OCI-LY1 (cell line): Measurements from ENCODE around the gene PTGDS.

Experiments used
- H2AFZ ChIP-seq: fragments of 200-600 bp; sonication (generic), shearing (Covaris generic); 2 replicates; pipeline ENCODE4 v1.6.0; 2014; ENCODE audit warnings: antibody characterized with exemption, mild to moderate bottlenecking, low read length
- H3F3A ChIP-seq: fragments of 200-600 bp; sonication (generic), shearing (Covaris generic); 2 replicates; pipeline ENCODE4 v1.6.0; 2014; ENCODE audit warnings: mild to moderate bottlenecking, antibody characterized with exemption, low read length, moderate library complexity; ENCODE audit not compliant: insufficient read depth
- H3K27ac ChIP-seq: fragments of 200-600 bp; sonication (generic); 2 replicates; pipeline ENCODE4 v1.5.1; 2014; ENCODE audit warnings: low read length, mixed run types, mild to moderate bottlenecking, low read depth; ENCODE audit not compliant: poor library complexity, severe bottlenecking
- H3K27me3 ChIP-seq: fragments of 200-600 bp; sonication (generic); 2 replicates; pipeline ENCODE4 v1.6.0; 2014; ENCODE audit warnings: antibody characterized with exemption, mild to moderate bottlenecking, low read length, moderate library complexity; ENCODE audit not compliant: insufficient read depth
- H3K36me3 ChIP-seq: fragments of 200-600 bp; sonication (generic); 2 replicates; pipeline ENCODE4 v1.6.1; 2014; ENCODE audit warnings: mild to moderate bottlenecking, antibody characterized with exemption, low read length, moderate library complexity, mixed read lengths; ENCODE audit not compliant: insufficient read depth
- H3K4me1 ChIP-seq: fragments of 200-600 bp; sonication (generic); 2 replicates; pipeline ENCODE4 v1.5.1; 2014; ENCODE audit warnings: mild to moderate bottlenecking, low read length, moderate library complexity; ENCODE audit not compliant: insufficient read depth, severe bottlenecking
- H3K4me2 ChIP-seq: fragments of 200-600 bp; sonication (generic), shearing (Covaris generic); 2 replicates; pipeline ENCODE4 v1.6.1; 2014; ENCODE audit warnings: low read length
- H3K4me3 ChIP-seq: fragments of 200-600 bp; sonication (generic); 2 replicates; pipeline ENCODE4 v1.5.1; 2014; ENCODE audit warnings: low read length, low read depth, mild to moderate bottlenecking, mixed read lengths; ENCODE audit not compliant: poor library complexity, severe bottlenecking
- H3K79me2 ChIP-seq: fragments of 200-600 bp; shearing (Covaris generic); 2 replicates; pipeline ENCODE4 v1.6.1; 2016; ENCODE audit warnings: mixed run types, low read length, mixed read lengths; ENCODE audit not compliant: insufficient read depth
- H3K9ac ChIP-seq: fragments of 200-600 bp; sonication (generic), shearing (Covaris generic); 2 replicates; pipeline ENCODE4 v1.6.1; 2014; ENCODE audit warnings: mild to moderate bottlenecking, low read length, mixed read lengths
- H3K9me2 ChIP-seq: fragments of 200-600 bp; sonication (generic), shearing (Covaris generic); 2 replicates; pipeline ENCODE4 v1.6.1; 2014; ENCODE audit warnings: low read depth, mild to moderate bottlenecking, low read length, mixed read lengths
- H3K9me3 ChIP-seq: fragments of 200-600 bp; shearing (Covaris generic); 2 replicates; pipeline ENCODE4 v1.6.1; 2014; ENCODE audit warnings: low read length, mixed read lengths
- H4K20me1 ChIP-seq: fragments of 200-600 bp; sonication (generic), shearing (Covaris generic); 2 replicates; pipeline ENCODE4 v1.6.0; 2016; ENCODE audit warnings: mild to moderate bottlenecking, low read length; ENCODE audit not compliant: insufficient read depth
- EZH2 ChIP-seq: fragments of 200-600 bp; sonication (generic), shearing (Covaris generic); IDR thresholded peaks from 2 replicates; pipeline ENCODE4 v1.8.0; 2017; ENCODE audit warnings: borderline replicate concordance, mixed run types, mild to moderate bottlenecking, antibody characterized with exemption, low read length, moderate library complexity, mixed read lengths
- TF ChIP-seq, protein P1 (sequence below): fragments of 200-600 bp; sonication (generic), shearing (Covaris generic); IDR thresholded peaks from 2 replicates; pipeline ENCODE4 v1.5.1; 2017; ENCODE audit warnings: mild to moderate bottlenecking, antibody characterized with exemption, low read length, moderate library complexity, mixed read lengths

The PTGDS gene

DNA sequence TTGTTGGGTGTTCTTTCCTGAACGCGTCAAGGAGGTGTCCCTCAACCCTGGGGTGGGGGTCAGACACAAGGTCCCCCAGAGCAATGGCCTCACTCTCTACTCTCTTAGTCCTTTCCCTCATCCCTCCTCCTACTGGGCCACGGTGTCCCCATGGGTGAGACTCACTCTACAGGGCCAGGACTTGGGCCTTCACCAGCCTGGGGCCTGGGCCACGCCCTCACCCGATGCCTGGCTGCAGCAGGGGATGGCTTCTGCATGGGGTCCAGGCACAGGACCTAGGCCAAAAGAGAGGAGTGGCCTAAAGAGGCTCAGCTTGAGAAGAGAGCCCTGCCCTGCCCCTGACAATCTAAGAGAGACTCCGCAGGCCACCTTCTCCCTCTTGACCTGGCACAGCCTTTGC, 19.4 kb upstream of the PTGDS start:
- no peaks in the 10 kb centered on the region for H3K9me3 ChIP-seq
- no peaks in the 10 kb centered on the region for H3F3A ChIP-seq
- TF ChIP-seq, protein P1, sequence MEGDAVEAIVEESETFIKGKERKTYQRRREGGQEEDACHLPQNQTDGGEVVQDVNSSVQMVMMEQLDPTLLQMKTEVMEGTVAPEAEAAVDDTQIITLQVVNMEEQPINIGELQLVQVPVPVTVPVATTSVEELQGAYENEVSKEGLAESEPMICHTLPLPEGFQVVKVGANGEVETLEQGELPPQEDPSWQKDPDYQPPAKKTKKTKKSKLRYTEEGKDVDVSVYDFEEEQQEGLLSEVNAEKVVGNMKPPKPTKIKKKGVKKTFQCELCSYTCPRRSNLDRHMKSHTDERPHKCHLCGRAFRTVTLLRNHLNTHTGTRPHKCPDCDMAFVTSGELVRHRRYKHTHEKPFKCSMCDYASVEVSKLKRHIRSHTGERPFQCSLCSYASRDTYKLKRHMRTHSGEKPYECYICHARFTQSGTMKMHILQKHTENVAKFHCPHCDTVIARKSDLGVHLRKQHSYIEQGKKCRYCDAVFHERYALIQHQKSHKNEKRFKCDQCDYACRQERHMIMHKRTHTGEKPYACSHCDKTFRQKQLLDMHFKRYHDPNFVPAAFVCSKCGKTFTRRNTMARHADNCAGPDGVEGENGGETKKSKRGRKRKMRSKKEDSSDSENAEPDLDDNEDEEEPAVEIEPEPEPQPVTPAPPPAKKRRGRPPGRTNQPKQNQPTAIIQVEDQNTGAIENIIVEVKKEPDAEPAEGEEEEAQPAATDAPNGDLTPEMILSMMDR: no peak
- no peak for TF ChIP-seq EZH2
- no peaks in the 10 kb centered on the region for H3K36me3 ChIP-seq
- H3K27me3 ChIP-seq: peaks cover 29% of the 10 kb centered on the region; the same call in 1 of the 2 replicates
- no peaks in the 10 kb centered on the region for H3K4me1 ChIP-seq
- H3K4me3 ChIP-seq: no peak overlapping the region
- H3K9me2 ChIP-seq: no peaks in the 10 kb centered on the region
- no peaks in the 10 kb centered on the region for H3K79me2 ChIP-seq
- no peak overlapping the region for H2AFZ ChIP-seq
- no peak overlapping the region for H3K4me2 ChIP-seq
- H4K20me1 ChIP-seq: no peaks in the 10 kb centered on the region
- H3K27ac ChIP-seq: no peak overlapping the region
- H3K9ac ChIP-seq: no peak overlapping the region

DNA sequence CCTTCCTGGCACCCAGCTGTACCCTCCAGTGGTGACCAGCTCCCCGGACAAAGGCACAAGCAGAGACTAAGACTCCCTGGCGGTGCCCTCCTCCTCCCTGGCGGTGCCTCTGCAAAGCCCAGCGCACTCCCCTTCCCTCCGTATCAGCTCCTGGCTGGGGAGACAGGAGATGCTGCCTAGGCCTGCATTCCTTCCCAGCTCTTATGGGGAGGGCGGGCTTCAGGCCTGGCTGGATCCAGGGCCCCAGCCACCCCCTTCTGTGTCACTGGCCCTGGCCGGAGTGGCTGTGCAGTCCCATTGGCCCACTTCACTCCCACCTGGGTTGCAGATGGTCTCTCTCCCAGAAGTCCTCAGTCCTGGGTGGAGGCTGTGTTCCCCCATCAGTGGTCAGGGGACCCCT, 18.8 kb upstream of the PTGDS start:
- H3K9me3 ChIP-seq: no peaks in the 10 kb centered on the region
- H3K9me2 ChIP-seq: no peaks in the 10 kb centered on the region

DNA sequence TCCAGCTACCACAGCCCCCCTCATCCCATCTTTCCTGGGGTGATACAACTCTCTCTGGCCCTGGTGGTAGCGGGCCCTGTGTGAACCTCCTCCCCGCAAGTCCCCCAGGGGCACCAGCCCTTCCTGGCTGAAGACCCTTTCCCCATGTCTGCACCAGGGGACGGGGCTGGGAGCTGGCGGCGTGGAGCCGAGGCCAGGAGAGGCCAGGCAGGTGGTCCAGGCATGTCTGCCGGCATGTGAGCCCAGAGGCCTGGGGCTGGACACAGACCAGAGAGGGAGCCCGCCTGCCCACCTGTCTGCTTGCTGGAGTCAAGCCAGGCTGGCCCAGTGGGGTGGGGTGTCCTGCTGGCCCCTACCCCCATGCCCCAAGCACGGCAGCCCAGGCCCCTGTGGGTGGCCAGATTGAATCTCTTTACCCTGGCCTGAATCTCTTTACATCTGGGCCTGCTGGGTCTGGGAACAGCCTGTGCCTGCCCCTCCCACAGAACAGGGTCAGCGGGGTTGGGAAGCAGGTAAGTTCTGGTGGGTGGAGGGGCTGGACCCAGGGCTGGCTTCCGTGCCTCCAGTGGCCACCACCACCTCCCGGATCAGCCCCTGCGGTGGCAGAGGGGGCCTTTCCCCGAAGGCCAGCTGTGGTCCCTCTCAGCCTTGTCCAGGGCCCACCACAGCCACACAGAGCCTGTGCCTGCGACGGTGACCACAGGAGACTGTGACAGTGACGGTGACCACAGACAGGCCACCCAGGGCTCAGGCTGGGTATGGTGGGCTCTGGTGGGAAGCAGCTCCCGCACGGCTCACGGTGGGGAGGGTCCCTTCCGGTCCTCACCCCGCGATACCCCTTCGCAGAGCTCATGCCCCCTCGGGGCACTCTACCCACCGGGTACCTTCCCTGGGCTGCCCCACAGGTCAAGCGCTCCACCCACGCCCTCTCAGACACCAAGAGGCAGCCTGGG, 18.1 kb upstream of the PTGDS start:
- no peak for TF ChIP-seq EZH2
- TF ChIP-seq, protein P1: no peak
- no peaks in the 10 kb centered on the region for H3K36me3 ChIP-seq
- H3K4me2 ChIP-seq: no peak overlapping the region
- H3K9ac ChIP-seq: no peak overlapping the region
- H3K79me2 ChIP-seq: no peaks in the 10 kb centered on the region
- no peaks in the 10 kb centered on the region for H3K4me1 ChIP-seq
- H2AFZ ChIP-seq: no peak overlapping the region
- no peaks in the 10 kb centered on the region for H3K9me3 ChIP-seq
- no peak overlapping the region for H3K4me3 ChIP-seq
- H3K27me3 ChIP-seq: peaks cover 30% of the 10 kb centered on the region; the same call in 1 of the 2 replicates
- no peak overlapping the region for H3K27ac ChIP-seq
- no peaks in the 10 kb centered on the region for H4K20me1 ChIP-seq
- no peaks in the 10 kb centered on the region for H3F3A ChIP-seq
- no peaks in the 10 kb centered on the region for H3K9me2 ChIP-seq

More for the DNA sequence above, 18.8 kb upstream of the PTGDS start:
- TF ChIP-seq, protein P1: no peak
- no peak for TF ChIP-seq EZH2
- Histone ChIP-seq H3K4me1 (no peaks in the 10 kb centered on the region), H3K4me2 (no peak overlapping the region), H3K4me3 (no peak overlapping the region), H4K20me1 (no peaks in the 10 kb centered on the region), H3K36me3 (no peaks in the 10 kb centered on the region), H3K79me2 (no peaks in the 10 kb centered on the region), H2AFZ (no peak overlapping the region), H3K27ac (no peak overlapping the region), H3K9ac (no peak overlapping the region), H3F3A (no peaks in the 10 kb centered on the region), H3K27me3 (peaks cover 29% of the 10 kb centered on the region; the same call in 1 of the 2 replicates)
